ENCODE measurements around the gene KIF5A. TPM values are rescaled to one million over a fixed set of nuclear protein-coding genes. Genes with fewer than 3 reads are reported as not detected.

KIF5A gene
- total RNA-seq, 4 donors from 2014 or later = 2.1 to 3.2 (median 2.4) TPM

GRCh38 chr12:57543581-57543980 lies 6.3 kb upstream of the KIF5A start:
- H3K36me3 ChIP-seq = peaks cover 6 to 42% (median 36%) of the 10 kb centered on the region in 4 donors
- H3K27ac ChIP-seq (replicated peaks in 1 of 4) = no peak overlapping the region
- TF ChIP-seq POLR2AphosphoS5 (IDR thresholded peaks at IDR 0.05) (no peak), EP300 (IDR thresholded peaks at IDR 0.05) (no peak), POLR2A (IDR thresholded peaks at IDR 0.05; ENCODE audit: low read depth) (no peak), CTCF (IDR thresholded peaks at IDR 0.05) (no peak)
- no peak for DNase-seq (ENCODE audit: extremely low spot score)
- intact Hi-C loops (cut with DNase I) = no loop called here
- peaks cover 0 to 3% (median 0%) of the 10 kb centered on the region in 4 donors for H3K27me3 ChIP-seq
- WGBS = 55% methylated on average over 2 of the region's 2 CpGs
- H3K9me3 ChIP-seq = no peaks in the 10 kb centered on the region
- no peak overlapping the region for H3K4me3 ChIP-seq
- peaks cover 30 to 45% (median 38%) of the 10 kb centered on the region in 4 donors for H3K4me1 ChIP-seq

- Histone ChIP-seq H3K9me3 (no peaks in the 10 kb centered on the region), H3K27me3 (peaks cover 0 to 27% (median 3%) of the 10 kb centered on the region in 4 donors), H3K4me3 (peak overlapping the region; percentile 79 to 97 (median 90)), H3K4me1 (peaks cover 44 to 59% (median 51%) of the 10 kb centered on the region in 4 donors), H3K36me3 (peaks cover 6 to 23% (median 18%) of the 10 kb centered on the region in 4 donors), H3K27ac (replicated peaks in 1 of 4) (peak overlapping the region; percentile 89 to 95 (median 92))
- WGBS = 65% methylated on average over 14 of the region's 15 CpGs
- no peak for DNase-seq (ENCODE audit: extremely low spot score)
- intact Hi-C loops (cut with DNase I) = no loop called here
- TF ChIP-seq POLR2A (IDR thresholded peaks at IDR 0.05; ENCODE audit: low read depth) (no peak), EP300 (IDR thresholded peaks at IDR 0.05) (no peak), POLR2AphosphoS5 (IDR thresholded peaks at IDR 0.05) (no peak), CTCF (IDR thresholded peaks at IDR 0.05) (no peak)
Measured at GRCh38 chr12:57545809-57546437, 3.9 kb upstream of the KIF5A start.

GRCh38 chr12:57546438-57547287 lies 3.2 kb upstream of the KIF5A start, which contains the start of gene DCTN2:
DCTN2 (minus strand) TSS chr12:57547192; CDS start chr12:57547063, 129 bp downstream.
- no peak for DNase-seq (ENCODE audit: extremely low spot score)
- WGBS = 0% methylated on average over 25 of the region's 56 CpGs
- Histone ChIP-seq H3K27me3 (peaks cover 0 to 27% (median 3%) of the 10 kb centered on the region in 4 donors), H3K4me1 (peaks cover 44 to 52% (median 48%) of the 10 kb centered on the region in 4 donors), H3K36me3 (peaks cover 5 to 17% (median 12%) of the 10 kb centered on the region in 4 donors), H3K4me3 (peak within 1 kb of the TSS; percentile 79 to 97 (median 90)), H3K27ac (replicated peaks in 1 of 4) (peak within 1 kb of the TSS; percentile 89 to 95 (median 92)), H3K9me3 (no peaks in the 10 kb centered on the region)
- intact Hi-C loops (cut with DNase I) = no loop called here
- TF ChIP-seq POLR2A (IDR thresholded peaks at IDR 0.05; ENCODE audit: low read depth) (peak; percentile 16), CTCF (IDR thresholded peaks at IDR 0.05) (peak in 2 of 3 experiments; percentile 5 to 9), POLR2AphosphoS5 (IDR thresholded peaks at IDR 0.05) (peak; percentile 80 to 81), EP300 (IDR thresholded peaks at IDR 0.05) (no peak)

- TF ChIP-seq POLR2A (IDR thresholded peaks at IDR 0.05; ENCODE audit: low read depth) (no peak), EP300 (IDR thresholded peaks at IDR 0.05) (no peak), POLR2AphosphoS5 (IDR thresholded peaks at IDR 0.05) (no peak), CTCF (IDR thresholded peaks at IDR 0.05) (no peak)
- Histone ChIP-seq H3K4me3 (peak overlapping the region; percentile 79 to 97 (median 90)), H3K9me3 (no peaks in the 10 kb centered on the region), H3K27me3 (peaks cover 0 to 27% (median 3%) of the 10 kb centered on the region in 4 donors), H3K4me1 (peaks cover 44 to 50% (median 48%) of the 10 kb centered on the region in 4 donors), H3K27ac (replicated peaks in 1 of 4) (peak overlapping the region in 3 of 4 donors; percentile 91 to 95 (median 93)), H3K36me3 (peaks cover 0 to 9% (median 5%) of the 10 kb centered on the region in 4 donors)
- WGBS = 17% methylated on average over 9 of the region's 9 CpGs
- intact Hi-C loops (cut with DNase I) = loop anchor here (2.0 kb wide), 1 partner anchor 87 kb away; no protein-coding TSS in a partner anchor
- DNase-seq (ENCODE audit: extremely low spot score) = peak; percentile 98
Measured at GRCh38 chr12:57547288-57548012, 2.4 kb upstream of the KIF5A start.

Measured in esophagus muscularis mucosa (tissue), 4 donors.